Mesothelial cell of epicardium (in vitro differentiated cells): ENCODE results near the gene EHMT1. TPM values are rescaled to one million over a fixed set of nuclear protein-coding genes. Genes with fewer than 3 reads are reported as not detected.

ENCODE experiments used
- DNase-seq, 2 experiments: peaks; one replicate each; pipeline ENCODE4 v3.0.0; 2021; ENCODE audit warnings: low spot score in 2 of 2; ENCODE audit not compliant: unreplicated experiment in 2 of 2
- H3K27ac Mint-ChIP-seq: 2 replicates; pipeline ENCODE4 v1.8.0; 2021; ENCODE audit warnings: mixed read lengths
- H3K27me3 Mint-ChIP-seq: 2 replicates; pipeline ENCODE4 v1.8.0; 2021; ENCODE audit warnings: low read depth, mixed read lengths
- H3K36me3 Mint-ChIP-seq: 2 replicates; pipeline ENCODE4 v1.8.0; 2021; ENCODE audit warnings: mixed read lengths
- H3K4me1 Mint-ChIP-seq: 2 replicates; pipeline ENCODE4 v1.8.0; 2021; ENCODE audit warnings: mixed read lengths
- H3K4me3 Mint-ChIP-seq: 2 replicates; pipeline ENCODE4 v1.8.0; 2021; ENCODE audit warnings: mild to moderate bottlenecking, moderate library complexity, mixed read lengths
- H3K9me3 Mint-ChIP-seq: 2 replicates; pipeline ENCODE4 v1.8.0; 2021; ENCODE audit warnings: mixed read lengths
- total RNA-seq: library from RNA; stranded (reverse); gene quantifications from 3 replicates; pipeline ENCODE4 v1.2.1, GENCODE V29; 2021
- TF ChIP-seq, protein P1 (sequence below): fragments of 200-600 bp; sonication (generic); IDR thresholded peaks from one replicate; pipeline ENCODE4 v1.5.0; 2021; ENCODE audit warnings: antibody characterized with exemption; ENCODE audit not compliant: unreplicated experiment

EHMT1 gene
- total RNA-seq, 1 donor from 2014 or later: 147 TPM

DNA sequence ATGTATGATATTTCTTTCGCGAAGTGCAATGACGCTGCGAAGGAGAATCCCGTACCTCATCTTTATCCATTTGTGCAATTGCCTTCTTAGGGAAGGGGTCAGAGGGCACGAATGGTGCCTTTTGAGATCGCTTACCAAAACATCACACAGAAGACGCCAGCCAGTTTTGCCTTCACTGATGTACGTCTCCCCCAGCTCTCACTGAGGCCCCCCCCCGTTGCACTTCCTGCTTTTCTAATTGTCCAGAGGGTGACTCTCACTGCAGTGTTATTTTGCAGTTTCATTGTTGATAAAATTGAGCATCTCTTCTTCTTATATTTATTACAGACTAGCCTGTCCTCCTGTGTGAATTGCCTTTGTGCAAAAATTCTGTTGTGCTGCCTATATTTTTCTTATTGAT, 219.8 kb downstream of the EHMT1 start:
- peaks cover 15% of the 10 kb centered on the region for H3K9me3 Mint-ChIP-seq
- no peak for DNase-seq
- H3K36me3 Mint-ChIP-seq: peaks cover 27% of the 10 kb centered on the region
- TF ChIP-seq, protein P1, sequence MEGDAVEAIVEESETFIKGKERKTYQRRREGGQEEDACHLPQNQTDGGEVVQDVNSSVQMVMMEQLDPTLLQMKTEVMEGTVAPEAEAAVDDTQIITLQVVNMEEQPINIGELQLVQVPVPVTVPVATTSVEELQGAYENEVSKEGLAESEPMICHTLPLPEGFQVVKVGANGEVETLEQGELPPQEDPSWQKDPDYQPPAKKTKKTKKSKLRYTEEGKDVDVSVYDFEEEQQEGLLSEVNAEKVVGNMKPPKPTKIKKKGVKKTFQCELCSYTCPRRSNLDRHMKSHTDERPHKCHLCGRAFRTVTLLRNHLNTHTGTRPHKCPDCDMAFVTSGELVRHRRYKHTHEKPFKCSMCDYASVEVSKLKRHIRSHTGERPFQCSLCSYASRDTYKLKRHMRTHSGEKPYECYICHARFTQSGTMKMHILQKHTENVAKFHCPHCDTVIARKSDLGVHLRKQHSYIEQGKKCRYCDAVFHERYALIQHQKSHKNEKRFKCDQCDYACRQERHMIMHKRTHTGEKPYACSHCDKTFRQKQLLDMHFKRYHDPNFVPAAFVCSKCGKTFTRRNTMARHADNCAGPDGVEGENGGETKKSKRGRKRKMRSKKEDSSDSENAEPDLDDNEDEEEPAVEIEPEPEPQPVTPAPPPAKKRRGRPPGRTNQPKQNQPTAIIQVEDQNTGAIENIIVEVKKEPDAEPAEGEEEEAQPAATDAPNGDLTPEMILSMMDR: no peak
- H3K4me3 Mint-ChIP-seq: no peak overlapping the region
- no peaks in the 10 kb centered on the region for H3K27me3 Mint-ChIP-seq
- H3K27ac Mint-ChIP-seq: no peak overlapping the region
- no peaks in the 10 kb centered on the region for H3K4me1 Mint-ChIP-seq

DNA sequence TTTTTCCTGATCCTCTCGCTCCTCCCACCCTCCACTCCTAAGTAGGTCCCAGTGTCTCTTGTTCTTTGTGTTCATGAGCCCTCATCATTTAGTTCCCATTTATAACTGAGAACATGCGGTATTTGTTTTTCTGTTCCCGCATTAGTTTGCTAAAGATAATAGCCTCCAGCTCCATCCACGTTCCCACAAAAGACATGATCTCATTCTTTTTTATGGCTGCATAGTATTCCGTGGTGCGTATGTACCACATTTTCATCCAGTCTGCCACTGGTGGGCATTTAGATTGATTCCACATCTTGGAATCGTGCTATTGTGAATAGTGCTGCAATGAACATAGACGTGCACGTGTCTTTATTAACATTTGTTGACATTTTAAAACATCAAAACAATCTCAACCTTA, 224.6 kb downstream of the EHMT1 start:
- H3K27ac Mint-ChIP-seq: no peak overlapping the region
- peaks cover 15% of the 10 kb centered on the region for H3K9me3 Mint-ChIP-seq
- H3K36me3 Mint-ChIP-seq: peaks cover 16% of the 10 kb centered on the region
- H3K4me1 Mint-ChIP-seq: no peaks in the 10 kb centered on the region
- DNase-seq: no peak
- no peak overlapping the region for H3K4me3 Mint-ChIP-seq
- no peaks in the 10 kb centered on the region for H3K27me3 Mint-ChIP-seq
- TF ChIP-seq, protein P1: no peak

DNA sequence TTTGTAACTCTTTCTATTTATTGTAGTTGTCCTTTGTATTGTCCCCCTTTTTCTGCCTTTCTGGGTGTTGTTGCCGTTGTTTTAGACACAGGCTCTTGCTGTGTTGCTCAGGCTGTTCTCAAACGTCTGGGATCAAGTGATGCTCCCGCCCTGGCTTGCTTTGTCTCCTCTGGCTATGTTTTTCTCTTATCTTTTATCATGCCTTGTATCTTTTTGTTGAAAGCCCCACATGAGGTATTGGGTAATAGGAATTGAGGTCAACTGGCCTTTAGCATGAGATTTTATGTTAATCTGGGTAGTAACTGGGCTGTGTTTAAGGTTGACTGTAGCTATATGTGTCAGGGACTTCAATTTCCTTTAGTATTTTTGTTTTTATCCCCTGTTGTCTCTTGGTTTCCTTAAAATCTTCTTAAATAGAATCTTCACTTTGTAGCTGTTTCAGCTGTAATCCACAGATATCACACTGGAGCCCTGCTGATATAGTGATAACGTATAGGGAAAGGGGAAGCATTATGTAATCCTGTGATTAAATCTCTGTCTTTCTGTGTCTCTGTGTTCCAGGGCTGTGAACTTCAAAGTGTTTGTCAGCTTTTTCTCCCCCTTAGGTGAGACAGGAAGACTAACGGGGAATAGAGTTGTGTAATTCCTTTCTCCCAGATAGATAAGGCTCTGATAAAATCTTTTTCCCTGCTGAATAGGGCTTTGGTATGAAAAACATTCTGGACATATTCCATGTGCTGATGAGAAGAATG, 232.9 kb downstream of the EHMT1 start:
- no peak for DNase-seq
- TF ChIP-seq, protein P1: no peak
- Mint-ChIP-seq H3K36me3 (peaks cover 4% of the 10 kb centered on the region), H3K27me3 (peaks cover 2% of the 10 kb centered on the region), H3K9me3 (peaks cover 20% of the 10 kb centered on the region), H3K27ac (no peak overlapping the region), H3K4me3 (no peak overlapping the region), H3K4me1 (no peaks in the 10 kb centered on the region)

DNA sequence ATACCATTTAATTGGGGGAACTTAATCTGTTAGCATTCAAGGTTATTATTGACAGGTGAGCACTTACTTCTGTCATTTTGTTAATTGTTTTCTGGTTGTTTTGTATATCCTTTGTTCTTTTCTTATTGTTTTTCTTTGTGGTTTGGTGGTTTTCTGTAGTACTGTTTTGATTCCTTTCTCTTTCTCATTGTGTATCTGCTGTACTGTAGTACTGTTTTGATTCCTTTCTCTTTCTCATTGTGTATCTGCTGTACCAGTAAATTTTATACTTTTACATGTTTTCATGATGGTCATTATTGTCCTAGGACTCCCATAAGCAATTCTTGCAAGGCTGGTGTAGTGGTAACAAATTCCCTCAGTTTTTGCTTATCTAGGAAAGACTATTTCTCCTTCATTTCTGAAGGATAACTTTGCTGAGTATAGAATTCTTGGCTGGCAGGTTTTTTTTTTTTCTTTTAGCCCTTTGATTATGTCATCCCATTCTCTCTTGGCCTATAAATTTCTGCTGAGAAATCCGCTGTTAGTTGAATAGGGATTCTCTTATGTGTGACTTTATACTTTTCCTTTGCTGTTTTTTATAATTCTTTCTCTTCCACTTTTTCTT, 234.7 kb downstream of the EHMT1 start:
- H3K9me3 Mint-ChIP-seq: peaks cover 20% of the 10 kb centered on the region
- TF ChIP-seq, protein P1: no peak
- H3K27me3 Mint-ChIP-seq: peaks cover 2% of the 10 kb centered on the region
- H3K4me1 Mint-ChIP-seq: no peaks in the 10 kb centered on the region
- no peak overlapping the region for H3K4me3 Mint-ChIP-seq
- no peak overlapping the region for H3K27ac Mint-ChIP-seq
- peaks cover 4% of the 10 kb centered on the region for H3K36me3 Mint-ChIP-seq
- no peak for DNase-seq

DNA sequence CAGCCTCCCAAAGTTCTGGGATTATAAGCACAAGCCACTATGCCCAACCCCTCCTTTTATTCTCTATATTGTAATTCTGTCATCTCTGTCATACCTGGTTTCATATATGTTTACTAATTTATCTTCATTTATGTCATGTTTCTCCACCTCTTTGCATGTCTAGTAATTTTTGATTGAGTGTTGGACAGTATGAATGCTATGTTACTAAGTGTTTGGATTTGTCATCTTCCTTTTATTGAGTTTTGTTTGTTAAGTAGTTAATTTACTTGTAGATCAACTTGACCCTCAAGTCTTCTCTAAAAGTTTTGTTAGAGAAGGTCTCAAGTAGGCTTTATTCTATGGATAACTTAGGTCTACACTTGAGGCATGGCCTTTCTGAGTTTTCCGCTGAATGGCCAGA, 241.6 kb downstream of the EHMT1 start:
- H3K9me3 Mint-ChIP-seq: peaks cover 19% of the 10 kb centered on the region
- no peak overlapping the region for H3K4me3 Mint-ChIP-seq
- no peak overlapping the region for H3K27ac Mint-ChIP-seq
- TF ChIP-seq, protein P1: no peak
- DNase-seq: no peak
- no peaks in the 10 kb centered on the region for H3K4me1 Mint-ChIP-seq
- H3K36me3 Mint-ChIP-seq: no peaks in the 10 kb centered on the region
- peaks cover 1% of the 10 kb centered on the region for H3K27me3 Mint-ChIP-seq
